H1 (cell line): Measurements from ENCODE around the gene HSDL2. TPM values are rescaled to one million over a fixed set of nuclear protein-coding genes. Genes with fewer than 3 reads are reported as not detected.

Experiments used
- CTCF ChIA-PET: fragments of 300-600 bp; sonication (Branson Sonifier 250); formaldehyde crosslinking; loops from one replicate; lab custom pipeline; 2021; ENCODE audit not compliant: partially characterized antibody; lab: Charles Lee
- POLR2A ChIA-PET: fragments of 300-600 bp; sonication (Branson Sonifier 250); formaldehyde crosslinking; loops from one replicate; lab custom pipeline; 2021; ENCODE audit warnings: inconsistent platforms; ENCODE audit not compliant: partially characterized antibody; lab: Charles Lee
- DNase-seq, 2 experiments: peaks; one replicate each; pipeline versions ENCODE4 v3.0.0 to v3.0.0-alpha.2; 2010 to 2022; ENCODE audit warnings: low spot score in 2 of 2, low read depth in 1 of 2, mixed read lengths in 1 of 2
- FAIRE-seq: peaks from 2 replicates; lab custom pipeline; 2011; peaks lifted over from hg19 to GRCh38; lab: Jason Lieb, UNC
- H2AFZ ChIP-seq: 2 replicates; pipeline ENCODE4 v1.8.1; 2012; ENCODE audit warnings: low read length, inconsistent platforms
- H2AK5ac ChIP-seq: 2 replicates; pipeline ENCODE4 v1.6.1; 2013; ENCODE audit warnings: low read depth, low read length
- H2BK120ac ChIP-seq: replicated peaks from 2 replicates; pipeline ENCODE3; 2013; ENCODE audit warnings: low read depth, low read length, inconsistent platforms
- H2BK12ac ChIP-seq: 2 replicates; pipeline ENCODE4 v1.6.1; 2013; ENCODE audit warnings: low read depth, low read length
- H2BK15ac ChIP-seq: 2 replicates; pipeline ENCODE4 v1.6.1; 2013; ENCODE audit warnings: low read length
- H2BK20ac ChIP-seq: 2 replicates; pipeline ENCODE4 v1.6.1; 2013; ENCODE audit warnings: low read length
- H2BK5ac ChIP-seq: 2 replicates; pipeline ENCODE4 v1.6.1; 2013; ENCODE audit warnings: low read depth, low read length
- H3K14ac ChIP-seq: 2 replicates; pipeline ENCODE4 v1.6.1; 2013; ENCODE audit warnings: inconsistent platforms; ENCODE audit not compliant: insufficient read length
- H3K18ac ChIP-seq: 2 replicates; pipeline ENCODE4 v1.6.1; 2013; ENCODE audit warnings: low read length; ENCODE audit errors: extremely low read depth
- H3K23ac ChIP-seq: 2 replicates; pipeline ENCODE4 v1.6.1; 2013; ENCODE audit warnings: inconsistent platforms; ENCODE audit not compliant: insufficient read length
- H3K23me2 ChIP-seq: 2 replicates; pipeline ENCODE4 v1.6.1; 2013; ENCODE audit warnings: low read depth, low read length
- H3K27ac ChIP-seq: 2 replicates; pipeline ENCODE4 v1.6.1; 2011; ENCODE audit warnings: low read depth, low read length, inconsistent platforms
- H3K27me3 ChIP-seq, 4 experiments: replicated peaks in 1 of 4; 1 replicate in 1 of 4; 2 replicates in 3 of 4; pipeline versions ENCODE4 v1.6.1 to v1.8.1; 2011 to 2013; ENCODE audit warnings: low read length in 3 of 4, mild to moderate bottlenecking in 3 of 4, inconsistent platforms in 2 of 4, mixed read lengths in 2 of 4, moderate library complexity in 1 of 4; ENCODE audit not compliant: control insufficient read depth in 3 of 4, insufficient read depth in 3 of 4; ENCODE audit errors: extremely low read depth in 1 of 4
- H3K36me3 ChIP-seq, 4 experiments: 2 replicates each; pipeline versions ENCODE4 v1.6.1 to v1.8.1; 2011 to 2013; ENCODE audit warnings: mild to moderate bottlenecking in 4 of 4, low read length in 3 of 4, moderate library complexity in 2 of 4, control low read depth in 1 of 4, inconsistent platforms in 1 of 4; ENCODE audit not compliant: insufficient read depth in 4 of 4, control insufficient read depth in 2 of 4
- H3K4ac ChIP-seq: replicated peaks from 2 replicates; pipeline ENCODE3; 2013; ENCODE audit warnings: low read length, low read depth, mixed read lengths, inconsistent platforms; ENCODE audit not compliant: insufficient read length
- H3K4me1 ChIP-seq, 4 experiments: replicated peaks in 1 of 4; 1 replicate in 1 of 4; 2 replicates in 3 of 4; pipeline versions ENCODE4 v1.6.1 to v1.8.1; 2011 to 2013; ENCODE audit warnings: low read length in 3 of 4, inconsistent platforms in 2 of 4, mixed read lengths in 1 of 4; ENCODE audit not compliant: insufficient read depth in 4 of 4, control insufficient read depth in 3 of 4
- H3K4me2 ChIP-seq, 2 experiments: 2 replicates each; pipeline versions ENCODE4 v1.6.1 to v1.8.1; 2011 to 2013; ENCODE audit warnings: low read depth in 2 of 2, low read length in 2 of 2, control low read depth in 1 of 2, inconsistent platforms in 1 of 2, mild to moderate bottlenecking in 1 of 2; ENCODE audit not compliant: insufficient read depth in 1 of 2
- H3K4me3 ChIP-seq, 4 experiments: fragments of 200-600, 300-600 bp in 1 of 4; sonication (generic), shearing (Covaris generic), sonication (Bioruptor Twin) in 1 of 4; 2 replicates each; pipeline versions ENCODE4 v1.5.1 to v1.8.1; 2011 to 2016; ENCODE audit warnings: low read length in 4 of 4, low read depth in 3 of 4, control low read depth in 2 of 4, inconsistent platforms in 2 of 4, mild to moderate bottlenecking in 2 of 4, mixed read lengths in 1 of 4, moderate library complexity in 1 of 4; ENCODE audit not compliant: insufficient read depth in 2 of 4; ENCODE audit errors: extremely low read depth in 1 of 4
- H3K56ac ChIP-seq: replicated peaks from 2 replicates; pipeline ENCODE3; 2013; ENCODE audit warnings: low read depth, mild to moderate bottlenecking, mixed read lengths, low read length, inconsistent platforms; ENCODE audit not compliant: insufficient read length
- H3K79me1 ChIP-seq: 2 replicates; pipeline ENCODE4 v1.6.1; 2013; ENCODE audit warnings: low read depth, low read length, control low read depth
- H3K79me2 ChIP-seq, 2 experiments: 2 replicates each; pipeline versions ENCODE4 v1.6.1 to v1.8.1; 2012 to 2013; ENCODE audit warnings: low read length in 2 of 2, mild to moderate bottlenecking in 2 of 2, inconsistent platforms in 1 of 2; ENCODE audit not compliant: insufficient read depth in 2 of 2, control insufficient read depth in 1 of 2
- H3K9ac ChIP-seq, 4 experiments: replicated peaks in 1 of 4; 1 replicate in 1 of 4; 2 replicates in 3 of 4; pipeline versions ENCODE4 v1.6.1 to v1.8.1; 2011 to 2013; ENCODE audit warnings: low read depth in 3 of 4, low read length in 3 of 4, control low read depth in 2 of 4, mild to moderate bottlenecking in 2 of 4, moderate library complexity in 2 of 4, inconsistent platforms in 1 of 4; ENCODE audit errors: extremely low read depth in 1 of 4
- H3K9me3 ChIP-seq, 2 experiments: 2 replicates each; pipeline versions ENCODE4 v1.6.1 to v1.8.1; 2012 to 2013; ENCODE audit warnings: mild to moderate bottlenecking in 2 of 2, moderate library complexity in 2 of 2, control low read depth in 1 of 2, inconsistent platforms in 1 of 2, low read depth in 1 of 2, low read length in 1 of 2, mixed read lengths in 1 of 2; ENCODE audit not compliant: insufficient read depth in 2 of 2
- H4K20me1 ChIP-seq, 2 experiments: replicated peaks in 1 of 2; 2 replicates each; pipeline versions ENCODE3 to v1.8.1; 2011 to 2013; ENCODE audit warnings: inconsistent platforms in 2 of 2, low read length in 2 of 2, mild to moderate bottlenecking in 1 of 2; ENCODE audit not compliant: insufficient read depth in 2 of 2, control insufficient read depth in 1 of 2
- H4K5ac ChIP-seq: 2 replicates; pipeline ENCODE4 v1.6.1; 2013; ENCODE audit warnings: low read length, low read depth, mixed read lengths, inconsistent platforms; ENCODE audit not compliant: insufficient read length
- H4K8ac ChIP-seq: 2 replicates; pipeline ENCODE4 v1.8.0; 2013; ENCODE audit warnings: mild to moderate bottlenecking, moderate library complexity, low read length, inconsistent platforms; ENCODE audit not compliant: insufficient read depth; ENCODE audit errors: extremely low read depth
- H4K91ac ChIP-seq: replicated peaks from 2 replicates; pipeline ENCODE3; 2013; ENCODE audit warnings: low read length, mixed read lengths, inconsistent platforms; ENCODE audit not compliant: insufficient read length
- CEBPB ChIP-seq: IDR thresholded peaks from 2 replicates; pipeline ENCODE4 v1.6.1; 2012; ENCODE audit warnings: low read depth, low read length
- RXRA ChIP-seq: IDR thresholded peaks from 2 replicates; pipeline ENCODE4 v1.6.1; 2011; ENCODE audit warnings: low read depth, mild to moderate bottlenecking, low read length, moderate library complexity; ENCODE audit not compliant: insufficient read depth
- WGBS, 2 experiments: shearing (Covaris generic) in 1 of 2; methylation state at CpG; one replicate each; pipeline versions ENCODE4 v1.1.6 to v1.1.7; 2013 to 2015; ENCODE audit warnings: low lambda C conversion rate in 2 of 2, mixed read lengths in 2 of 2, inconsistent platforms in 1 of 2, low coverage in 1 of 2, missing lambda C conversion rate in 1 of 2; ENCODE audit not compliant: insufficient replicate concordance in 2 of 2, insufficient coverage in 1 of 2, insufficient read length in 1 of 2; ENCODE audit errors: extremely low coverage in 1 of 2, missing lambda C conversion rate in 1 of 2; 5-methylcytosine and 5-hydroxymethylcytosine counted together
- polyA plus RNA-seq, 7 experiments: library from polyadenylated mRNA; depleted of rRNA in 3 of 7; stranded (reverse) in 5 of 7; unstranded in 2 of 7; fragments of >200 nt in 5 of 7; fragments of 200-250 nt in 2 of 7; gene quantifications; 1 replicate in 5 of 7; 2 replicates in 1 of 7; 4 replicates in 1 of 7; pipeline versions ENCODE4 v1.2.1 to v1.2.3, GENCODE V29; 2011 to 2013; ENCODE audit warnings: missing spikeins in 2 of 7, mixed read lengths in 2 of 7
- total RNA-seq: library from RNA; stranded (reverse); fragmentation: NEBNext Ultra II Directional; extraction: Animal tissue kit (Norgen Biotek cat#: 25700); gene quantifications from 2 replicates; pipeline ENCODE4 v1.2.1, GENCODE V29; 2021

The HSDL2 gene
- total and polyA plus RNA-seq, 2 of the 8 experiments (the other 6 are each of a cell fraction or from before 2014, with no cell fraction given) = 6.6 to 15.4 TPM

DNA sequence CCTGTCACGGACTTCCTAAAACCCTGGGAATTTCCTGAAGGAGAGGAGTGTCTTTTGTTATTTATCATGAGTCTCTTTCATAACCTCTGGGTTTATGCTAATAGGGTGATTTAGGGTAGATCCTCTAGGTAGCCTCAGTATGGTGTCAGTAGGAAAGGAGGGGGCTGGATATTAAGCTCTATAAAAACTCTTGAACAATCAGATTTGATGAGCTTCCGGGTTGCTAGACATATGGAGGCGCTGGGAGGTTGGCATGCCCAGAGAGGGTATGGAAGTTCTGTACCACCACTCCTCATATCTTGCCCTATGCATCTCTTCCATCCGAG lies 30.9 kb upstream of the HSDL2 start:
- H3K4me3 ChIP-seq = peak overlapping the region in 1 of 4 experiments; percentile 15; a peak in 1 of 8 replicates
- H3K27me3 ChIP-seq = no peaks in the 10 kb centered on the region; a peak in 1 of 7 replicates
- H3K9me3 ChIP-seq = no peaks in the 10 kb centered on the region
- no peak overlapping the region for H4K8ac ChIP-seq
- no peak overlapping the region for H2BK12ac ChIP-seq
- H3K23me2 ChIP-seq = no peaks in the 10 kb centered on the region
- H3K4me1 ChIP-seq = peaks cover 5 to 11% (median 8%) of the 10 kb centered on the region in 4 experiments; a peak in 6 of 7 replicates
- no peak overlapping the region for H3K56ac ChIP-seq
- no peak overlapping the region for H3K4ac ChIP-seq
- H2AK5ac ChIP-seq = no peak overlapping the region
- no peak overlapping the region for H2BK15ac ChIP-seq
- POLR2A ChIA-PET = interaction anchor here (1.2 kb wide), 1 partner anchor 18 kb away, joined by 3 read pairs; no protein-coding TSS in a partner anchor
- no peak overlapping the region for H4K5ac ChIP-seq
- H4K91ac ChIP-seq = no peak overlapping the region
- H3K79me2 ChIP-seq = no peaks in the 10 kb centered on the region
- H3K36me3 ChIP-seq = no peaks in the 10 kb centered on the region
- DNase-seq = no peak
- TF ChIP-seq RXRA (no peak), CEBPB (0 out of 2 replicates have a peak, but pooled peaks have one; percentile 16)
- TF ChIP-seq, all 59 proteins: peak for 1
- peak overlapping the region in 1 of 2 experiments; percentile 81; a peak in 1 of 4 replicates for H3K4me2 ChIP-seq
- H3K23ac ChIP-seq = no peak overlapping the region
- no peaks in the 10 kb centered on the region for H3K79me1 ChIP-seq
- no peaks in the 10 kb centered on the region for H4K20me1 ChIP-seq
- no peak for FAIRE-seq
- peak overlapping the region; percentile 15; the same call in 1 of the 2 replicates for H2BK5ac ChIP-seq
- H3K18ac ChIP-seq = no peak overlapping the region
- no peak overlapping the region for H3K9ac ChIP-seq
- H2BK120ac ChIP-seq = no peak overlapping the region
- CTCF ChIA-PET = interaction anchor here (0.7 to 5.1 kb wide), 3 partner anchors 12 to 263 kb away, joined by 4 to 33 read pairs (median 4); no protein-coding TSS in a partner anchor
- H2AFZ ChIP-seq = no peak overlapping the region
- 71% methylated on average over 4 of the region's 4 CpGs; no CpG with 5 or more reads in 1 of the 2 experiments for WGBS, 2 experiments
- H3K27ac ChIP-seq = no peak overlapping the region
- H3K14ac ChIP-seq = no peak overlapping the region
- H2BK20ac ChIP-seq = 0 out of 2 replicates have a peak overlapping the region, but pooled peaks have one; percentile 23
